Endothelial cell of umbilical vein (primary cell): Measurements from ENCODE around the gene KERA. TPM values are rescaled to one million over a fixed set of nuclear protein-coding genes. Genes with fewer than 3 reads are reported as not detected.

Experiments used
- BruUV-seq: library from RNA; stranded (reverse); fragments of 400-500 nt; replicated peaks from 2 replicates; lab custom pipeline; 2021; lab: Mats Ljungman, UMichigan
- CTCF ChIA-PET: fragments of 300-600, 350-600 bp; sonication (Branson Sonifier 250); formaldehyde crosslinking; loops from one replicate; lab custom pipeline; 2021; ENCODE audit warnings: antibody characterized with exemption, inconsistent platforms; lab: Charles Lee
- POLR2A ChIA-PET: fragments of 300-600, 350-600 bp; sonication (Branson Sonifier 250); formaldehyde crosslinking; loops from one replicate; lab custom pipeline; 2021; ENCODE audit warnings: antibody characterized with exemption, inconsistent platforms; lab: Charles Lee
- DNase-seq: peaks from one replicate; pipeline ENCODE4 v3.0.0-alpha.2; 2011; ENCODE audit warnings: low read depth, low spot score
- FAIRE-seq: peaks from 2 replicates; lab custom pipeline; 2011; peaks lifted over from hg19 to GRCh38; lab: Jason Lieb, UNC
- H2AFZ ChIP-seq: 2 replicates; pipeline ENCODE4 v1.6.0; 2012; ENCODE audit warnings: low read depth, low read length, control low read depth, inconsistent platforms
- H3K27ac ChIP-seq: 2 replicates; pipeline ENCODE4 v1.5.1; 2011; ENCODE audit warnings: low read depth, mild to moderate bottlenecking, control low read depth, low read length, moderate library complexity; ENCODE audit not compliant: insufficient read depth
- H3K27me3 ChIP-seq, 2 experiments: 2 replicates each; pipeline versions ENCODE4 v1.6.0 to v1.6.1; 2011; ENCODE audit warnings: low read length in 2 of 2, mixed read lengths in 1 of 2; ENCODE audit not compliant: control insufficient read depth in 2 of 2, insufficient read depth in 2 of 2
- H3K36me3 ChIP-seq, 2 experiments: 2 replicates in 1 of 2; 3 replicates in 1 of 2; pipeline ENCODE4 v1.5.1; 2011; ENCODE audit warnings: low read length in 2 of 2, mild to moderate bottlenecking in 1 of 2, moderate library complexity in 1 of 2; ENCODE audit not compliant: control insufficient read depth in 2 of 2, insufficient read depth in 2 of 2; ENCODE audit errors: extremely low read depth in 1 of 2
- H3K4me1 ChIP-seq: 3 replicates; pipeline ENCODE4 v1.5.1; 2011; ENCODE audit warnings: mild to moderate bottlenecking, low read length; ENCODE audit not compliant: control insufficient read depth, insufficient read depth; ENCODE audit errors: extremely low read depth
- H3K4me2 ChIP-seq: 2 replicates; pipeline ENCODE4 v1.6.1; 2011; ENCODE audit warnings: low read length, control low read depth, mixed read lengths; ENCODE audit not compliant: insufficient read depth
- H3K4me3 ChIP-seq, 3 experiments: fragments of 200-600 bp in 1 of 3; sonication (generic), shearing (Covaris generic) in 1 of 3; replicated peaks in 1 of 3; 2 replicates each; pipeline ENCODE4 v1.5.1; 2011 to 2016; ENCODE audit warnings: control low read depth in 3 of 3, low read length in 3 of 3, mild to moderate bottlenecking in 2 of 3, inconsistent platforms in 1 of 3, low read depth in 1 of 3, moderate library complexity in 1 of 3; ENCODE audit not compliant: insufficient read depth in 1 of 3
- H3K79me2 ChIP-seq: 2 replicates; pipeline ENCODE4 v1.6.0; 2012; ENCODE audit warnings: low read length, inconsistent platforms; ENCODE audit not compliant: control insufficient read depth, insufficient read depth
- H3K9ac ChIP-seq: replicated peaks from 2 replicates; pipeline ENCODE3; 2011; ENCODE audit warnings: low read length, control low read depth; ENCODE audit not compliant: insufficient read depth; ENCODE audit errors: extremely low read depth
- H3K9me1 ChIP-seq: replicated peaks from 3 replicates; pipeline ENCODE4 v1.6.0; 2011; ENCODE audit warnings: mild to moderate bottlenecking, low read length; ENCODE audit not compliant: control insufficient read depth, insufficient read depth; ENCODE audit errors: extremely low read depth
- H3K9me3 ChIP-seq: replicated peaks from 2 replicates; pipeline ENCODE4 v1.5.1; 2012; ENCODE audit warnings: low read length, inconsistent platforms; ENCODE audit not compliant: control insufficient read depth, insufficient read depth
- H4K20me1 ChIP-seq: replicated peaks from 2 replicates; pipeline ENCODE3; 2011; ENCODE audit warnings: mild to moderate bottlenecking, low read length; ENCODE audit not compliant: control insufficient read depth, insufficient read depth; ENCODE audit errors: extremely low read depth
- EZH2 ChIP-seq: IDR thresholded peaks from 2 replicates; pipeline ENCODE4 v1.6.1; 2012; ENCODE audit warnings: borderline replicate concordance, low read depth, mild to moderate bottlenecking, moderate library complexity, low read length, inconsistent platforms; ENCODE audit not compliant: severe bottlenecking
- FOS ChIP-seq: IDR thresholded peaks from 2 replicates; pipeline ENCODE4 v1.6.1; 2011; ENCODE audit warnings: mild to moderate bottlenecking, low read length, moderate library complexity, borderline replicate concordance; ENCODE audit not compliant: insufficient read depth
- GATA2 ChIP-seq: IDR thresholded peaks from 2 replicates; pipeline ENCODE4 v1.7.0; 2011; ENCODE audit warnings: low read depth, mild to moderate bottlenecking, moderate library complexity, mixed read lengths, low read length; ENCODE audit not compliant: insufficient read length, insufficient read depth
- JUN ChIP-seq: IDR thresholded peaks from 2 replicates; pipeline ENCODE4 v1.6.1; 2011; ENCODE audit warnings: borderline replicate concordance, low read depth; ENCODE audit not compliant: insufficient read length, insufficient read depth
- MYC ChIP-seq: IDR thresholded peaks from one replicate; pipeline ENCODE4 v1.6.1; 2011; ENCODE audit warnings: mild to moderate bottlenecking, low read depth, low read length
- POLR2A ChIP-seq: IDR thresholded peaks from 2 replicates; pipeline ENCODE4 v1.6.1; 2012; ENCODE audit warnings: low read depth, mild to moderate bottlenecking, control low read depth, low read length
- POLR2AphosphoS5 ChIP-seq: IDR thresholded peaks from 2 replicates; pipeline ENCODE4 v1.6.1; 2012; ENCODE audit warnings: low read depth, mild to moderate bottlenecking, control low read depth, low read length, moderate library complexity; ENCODE audit not compliant: insufficient read depth
- dilution Hi-C: fragments of 300-500 bp; cut with MboI; formaldehyde crosslinking; loops from one replicate; pipeline ENCODE4 v1.15.0; 2019; ENCODE audit warnings: low sequenced_read_pairs; ENCODE audit not compliant: extremely low pct_ligation_motif_present
- intact Hi-C: fragments of 100-400 bp; cut with micrococcal nuclease; formaldehyde crosslinking; loops from one replicate; pipeline ENCODE4 v1.10.0; 2022
- polyA plus RNA-seq, 4 experiments: library from polyadenylated mRNA; depleted of rRNA in 3 of 4; stranded (reverse) in 3 of 4; unstranded in 1 of 4; fragments of >200 nt; gene quantifications; 2 replicates each; pipeline versions ENCODE4 v1.2.1 to v1.2.3, GENCODE V29; 2011 to 2012; ENCODE audit warnings: missing spikeins in 1 of 4
- total RNA-seq: library from RNA; stranded (reverse); gene quantifications from 2 replicates; pipeline ENCODE4 v1.2.3, GENCODE V29; 2021
- TF ChIP-seq, protein P1 (sequence below): IDR thresholded peaks from 2 replicates; pipeline ENCODE4 v1.6.1; 2011; ENCODE audit not compliant: insufficient read depth, insufficient read length
- TF ChIP-seq, protein P2 (sequence below), 2 donors: IDR thresholded peaks; 1 replicate in 1 of 2; 2 replicates in 1 of 2; pipeline ENCODE4 v1.5.1; 2011; ENCODE audit warnings: low read length in 2 of 2, mild to moderate bottlenecking in 2 of 2, moderate library complexity in 2 of 2, control low read depth in 1 of 2, inconsistent platforms in 1 of 2, low read depth in 1 of 2; ENCODE audit not compliant: insufficient read depth in 1 of 2; ENCODE audit errors: extremely low read depth in 1 of 2

Gene KERA
- total and polyA plus RNA-seq, 2 donors (not counting 3 experiments of a cell fraction or from before 2014, with no cell fraction given) = not detected

- Histone ChIP-seq H2AFZ (no peak overlapping the region), H3K4me2 (no peak overlapping the region), H3K9me1 (no peaks in the 10 kb centered on the region), H3K27ac (no peak overlapping the region), H3K4me3 (no peak overlapping the region), H3K9ac (no peak overlapping the region), H3K36me3 (no peaks in the 10 kb centered on the region), H3K79me2 (no peaks in the 10 kb centered on the region), H3K27me3 (no peaks in the 10 kb centered on the region), H3K4me1 (no peaks in the 10 kb centered on the region), H4K20me1 (no peaks in the 10 kb centered on the region), H3K9me3 (no peaks in the 10 kb centered on the region)
- ChIA-PET CTCF (no interaction called here), POLR2A (no interaction called here)
- dilution Hi-C loops = no loop called here
- no TSS peak for BruUV-seq
- TF ChIP-seq FOS = no peak
- TF ChIP-seq, protein P1, sequence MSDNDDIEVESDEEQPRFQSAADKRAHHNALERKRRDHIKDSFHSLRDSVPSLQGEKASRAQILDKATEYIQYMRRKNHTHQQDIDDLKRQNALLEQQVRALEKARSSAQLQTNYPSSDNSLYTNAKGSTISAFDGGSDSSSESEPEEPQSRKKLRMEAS = no peak
- no peak for TF ChIP-seq EZH2
- TF ChIP-seq, protein P2, sequence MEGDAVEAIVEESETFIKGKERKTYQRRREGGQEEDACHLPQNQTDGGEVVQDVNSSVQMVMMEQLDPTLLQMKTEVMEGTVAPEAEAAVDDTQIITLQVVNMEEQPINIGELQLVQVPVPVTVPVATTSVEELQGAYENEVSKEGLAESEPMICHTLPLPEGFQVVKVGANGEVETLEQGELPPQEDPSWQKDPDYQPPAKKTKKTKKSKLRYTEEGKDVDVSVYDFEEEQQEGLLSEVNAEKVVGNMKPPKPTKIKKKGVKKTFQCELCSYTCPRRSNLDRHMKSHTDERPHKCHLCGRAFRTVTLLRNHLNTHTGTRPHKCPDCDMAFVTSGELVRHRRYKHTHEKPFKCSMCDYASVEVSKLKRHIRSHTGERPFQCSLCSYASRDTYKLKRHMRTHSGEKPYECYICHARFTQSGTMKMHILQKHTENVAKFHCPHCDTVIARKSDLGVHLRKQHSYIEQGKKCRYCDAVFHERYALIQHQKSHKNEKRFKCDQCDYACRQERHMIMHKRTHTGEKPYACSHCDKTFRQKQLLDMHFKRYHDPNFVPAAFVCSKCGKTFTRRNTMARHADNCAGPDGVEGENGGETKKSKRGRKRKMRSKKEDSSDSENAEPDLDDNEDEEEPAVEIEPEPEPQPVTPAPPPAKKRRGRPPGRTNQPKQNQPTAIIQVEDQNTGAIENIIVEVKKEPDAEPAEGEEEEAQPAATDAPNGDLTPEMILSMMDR (IDR thresholded peaks at IDR 0.05; ENCODE audit: extremely low read depth in 1 of 2, insufficient read depth in 1 of 2, low read depth in 1 of 2, low read length in 2 of 2) = no peak
- TF ChIP-seq GATA2 = no peak
- no peak for TF ChIP-seq MYC
- TF ChIP-seq POLR2A = no peak
- no peak for TF ChIP-seq POLR2AphosphoS5
- TF ChIP-seq JUN = no peak
- intact Hi-C loops = no loop called here
- FAIRE-seq = no peak
- DNase-seq = no peak
Measured at GRCh38 chr12:91061091-91061490, 3.3 kb upstream of the KERA start.
